HepG2 (cell line): ENCODE data around the gene REEP2. TPM values are rescaled to one million over a fixed set of nuclear protein-coding genes. Genes with fewer than 3 reads are reported as not detected.

Experiments
- ATAC-seq: fragments of 200-7000 bp; cut with Tn5 transposase; 3 replicates; pipeline ENCODE4 v1.9.1; 2020; ENCODE audit warnings: mild to moderate bottlenecking, moderate library complexity
- BruUV-seq: library from RNA; stranded (reverse); fragments of 400-500 nt; replicated peaks from 2 replicates; lab custom pipeline; 2021; lab: Mats Ljungman, UMichigan
- CTCF ChIA-PET: fragments of 300-600 bp; formaldehyde crosslinking; extraction: SDS; loops from one replicate; lab custom pipeline; 2021; ENCODE audit warnings: low total read pairs, inconsistent platforms, low intra/inter-chr PET ratio; lab: Yijun Ruan, JAX
- POLR2A ChIA-PET: fragments of 350-600 bp; sonication (Branson Sonifier 250); formaldehyde crosslinking; loops from one replicate; lab custom pipeline; 2020; ENCODE audit warnings: antibody characterized with exemption, inconsistent platforms; lab: Yijun Ruan, JAX
- DNase-seq: peaks from one replicate; pipeline ENCODE4 v3.0.0-alpha.2; 2015; ENCODE audit warnings: low spot score
- FAIRE-seq: peaks from 3 replicates; lab custom pipeline; 2011; peaks lifted over from hg19 to GRCh38; lab: Jason Lieb, UNC
- H2AFZ ChIP-seq: one replicate; pipeline ENCODE4 v1.6.1; 2011; ENCODE audit warnings: low read length, inconsistent platforms
- H3K27ac ChIP-seq: fragments of 300-600 bp; 3 replicates; pipeline ENCODE4 v1.8.0; 2011; ENCODE audit warnings: mixed run types, mild to moderate bottlenecking, mixed read lengths, low read length, inconsistent platforms; ENCODE audit not compliant: insufficient read depth; ENCODE audit errors: extremely low read length
- H3K27me3 ChIP-seq, 2 experiments: fragments of 200-600 bp in 1 of 2; 2 replicates in 1 of 2; 3 replicates in 1 of 2; pipeline versions ENCODE4 v1.6.0 to v1.8.0; 2011; ENCODE audit warnings: low read length in 2 of 2, mild to moderate bottlenecking in 2 of 2, moderate library complexity in 2 of 2, inconsistent platforms in 1 of 2; ENCODE audit not compliant: insufficient read depth in 2 of 2, control insufficient read depth in 1 of 2
- H3K36me3 ChIP-seq, 2 experiments: fragments of 200-600 bp in 1 of 2; replicated peaks in 1 of 2; 2 replicates in 1 of 2; 3 replicates in 1 of 2; pipeline versions ENCODE4 v1.5.1 to v1.8.0; 2011; ENCODE audit warnings: low read length in 2 of 2, inconsistent platforms in 1 of 2; ENCODE audit not compliant: insufficient read depth in 2 of 2, control insufficient read depth in 1 of 2
- H3K4me1 ChIP-seq: 2 replicates; pipeline ENCODE4 v1.5.1; 2012; ENCODE audit warnings: low read length, inconsistent platforms; ENCODE audit not compliant: insufficient read depth
- H3K4me2 ChIP-seq: 2 replicates; pipeline ENCODE4 v1.6.0; 2011; ENCODE audit warnings: low read depth, low read length, inconsistent platforms
- H3K4me3 ChIP-seq, 3 experiments: fragments of 200-600 bp in 1 of 3; sonication (generic), shearing (Covaris generic) in 1 of 3; replicated peaks in 1 of 3; 2 replicates each; pipeline ENCODE4 v1.5.1; 2011 to 2016; ENCODE audit warnings: low read length in 3 of 3, inconsistent platforms in 2 of 3, low read depth in 2 of 3, mild to moderate bottlenecking in 2 of 3, control low read depth in 1 of 3, mixed read lengths in 1 of 3; ENCODE audit not compliant: insufficient read depth in 1 of 3
- H3K79me2 ChIP-seq: one replicate; pipeline ENCODE4 v1.6.1; 2011; ENCODE audit warnings: low read length, inconsistent platforms; ENCODE audit not compliant: insufficient read depth
- H3K9ac ChIP-seq: 2 replicates; pipeline ENCODE4 v1.6.0; 2011; ENCODE audit warnings: mild to moderate bottlenecking, low read depth, low read length, inconsistent platforms; ENCODE audit not compliant: insufficient read depth
- H3K9me3 ChIP-seq: 2 replicates; pipeline ENCODE4 v1.5.1; 2012; ENCODE audit warnings: mild to moderate bottlenecking, low read length
- H4K20me1 ChIP-seq: 2 replicates; pipeline ENCODE4 v1.6.0; 2011; ENCODE audit warnings: inconsistent platforms, mild to moderate bottlenecking, low read length, moderate library complexity; ENCODE audit not compliant: insufficient read depth
- AHR ChIP-seq: IDR thresholded peaks from 2 replicates; pipeline ENCODE4 v1.6.1; 2018; ENCODE audit warnings: missing genetic modification reagents, missing compliant biosample characterization
- ETV5 ChIP-seq: IDR thresholded peaks from 2 replicates; pipeline ENCODE4 v1.6.1; 2018; ENCODE audit warnings: missing biosample characterization, missing genetic modification reagents, inconsistent platforms, borderline replicate concordance
- GATA4 ChIP-seq: sonication (generic); IDR thresholded peaks from 2 replicates; pipeline ENCODE4 v1.6.1; 2016; ENCODE audit warnings: antibody characterized with exemption, low read depth, borderline replicate concordance
- HOXA9 ChIP-seq: sonication (generic); formaldehyde crosslinking; IDR thresholded peaks from 2 replicates; pipeline ENCODE4 v1.8.1; 2022; ENCODE audit warnings: missing genetic modification reagents, mild to moderate bottlenecking, moderate library complexity, borderline replicate concordance
- MAFF ChIP-seq: IDR thresholded peaks from 2 replicates; pipeline ENCODE4 v1.6.1; 2011; ENCODE audit warnings: low read depth, low read length, improper control_type of control experiment
- MAZ ChIP-seq, 2 experiments: sonication (generic) in 1 of 2; formaldehyde crosslinking in 1 of 2; IDR thresholded peaks; 2 replicates each; pipeline versions ENCODE4 v1.5.0 to v1.6.1; 2012 to 2020; ENCODE audit warnings: low read depth in 2 of 2, mild to moderate bottlenecking in 2 of 2, borderline replicate concordance in 1 of 2, improper control_type of control experiment in 1 of 2, low read length in 1 of 2, missing genetic modification reagents in 1 of 2, moderate library complexity in 1 of 2
- MTA3 ChIP-seq: sonication (generic); formaldehyde crosslinking; IDR thresholded peaks from 2 replicates; pipeline ENCODE4 v1.4.0; 2020; ENCODE audit warnings: missing genetic modification reagents
- NFIC ChIP-seq: IDR thresholded peaks from 2 replicates; pipeline ENCODE4 v1.6.1; 2012; ENCODE audit warnings: mild to moderate bottlenecking, low read length, inconsistent platforms
- RFX1 ChIP-seq: fragments of 450-650 bp; IDR thresholded peaks from 2 replicates; pipeline ENCODE4 v1.6.1; 2017
- U2AF1 ChIP-seq: fragments of 200-400 bp; formaldehyde crosslinking; optimal IDR thresholded peaks from 2 replicates; pipeline ENCODE3; 2017; ENCODE audit warnings: mild to moderate bottlenecking, low read depth, low read length
- ZNF17 ChIP-seq: sonication (generic); formaldehyde crosslinking; IDR thresholded peaks from 2 replicates; pipeline ENCODE4 v1.5.0; 2020; ENCODE audit warnings: mild to moderate bottlenecking, missing genetic modification reagents
- ZNF619 ChIP-seq: sonication (generic); formaldehyde crosslinking; IDR thresholded peaks from 2 replicates; pipeline ENCODE4 v1.4.0; 2020; ENCODE audit warnings: mild to moderate bottlenecking, missing genetic modification reagents
- WGBS: methylation state at CpG from one replicate; pipeline ENCODE4 v1.1.6; 2017; ENCODE audit warnings: low lambda C conversion rate; 5-methylcytosine and 5-hydroxymethylcytosine counted together
- in situ Hi-C: cut with HindIII; loops from 2 replicates; pipeline ENCODE4 v1.10.0; 2017; ENCODE audit warnings: low pct_unique_long_range_greater_than_20kb; ENCODE audit not compliant: extremely low pct_ligation_motif_present
- intact Hi-C: fragments of 100-400 bp; cut with micrococcal nuclease; formaldehyde crosslinking; loops from one replicate; pipeline ENCODE4 v1.10.0; 2022; ENCODE audit not compliant: unreplicated experiment
- polyA plus RNA-seq, 8 experiments: library from polyadenylated mRNA; depleted of rRNA in 3 of 8; stranded (reverse) in 7 of 8; unstranded in 1 of 8; fragments of >200 nt; fragmentation: Illumina TruSeq in 4 of 8; extraction: Trizol in 4 of 8; gene quantifications; 2 replicates each; pipeline versions ENCODE4 v1.2.1 to v1.2.3, GENCODE V29; 2011 to 2016; ENCODE audit warnings: low read depth in 4 of 8, missing spikeins in 1 of 8, mixed read lengths in 1 of 8; ENCODE audit not compliant: insufficient read depth in 1 of 8
- total RNA-seq, 5 experiments: library from RNA; depleted of rRNA; stranded (reverse); fragments of >200 nt; fragmentation: Illumina TruSeq; extraction: Trizol; gene quantifications; 2 replicates each; pipeline ENCODE4 v1.2.3, GENCODE V29; 2016; ENCODE audit warnings: low read depth in 1 of 5
- TF ChIP-seq, protein P1 (sequence below): sonication (generic); formaldehyde crosslinking; IDR thresholded peaks from 2 replicates; pipeline ENCODE4 v1.5.0; 2020; ENCODE audit warnings: missing genetic modification reagents
- TF ChIP-seq, protein P2 (sequence below): sonication (generic); formaldehyde crosslinking; IDR thresholded peaks from 2 replicates; pipeline ENCODE4 v1.5.0; 2020; ENCODE audit warnings: mild to moderate bottlenecking, missing genetic modification reagents, borderline replicate concordance
- TF ChIP-seq, protein P3 (sequence below): IDR thresholded peaks from 2 replicates; pipeline ENCODE4 v1.6.1; 2016; ENCODE audit warnings: mild to moderate bottlenecking, missing biosample characterization, missing genetic modification reagents

Gene REEP2
- total and polyA plus RNA-seq, 2 of the 13 experiments (the other 11 are each of a cell fraction or from before 2014, with no cell fraction given) = 5.3 to 7.8 TPM

DNA sequence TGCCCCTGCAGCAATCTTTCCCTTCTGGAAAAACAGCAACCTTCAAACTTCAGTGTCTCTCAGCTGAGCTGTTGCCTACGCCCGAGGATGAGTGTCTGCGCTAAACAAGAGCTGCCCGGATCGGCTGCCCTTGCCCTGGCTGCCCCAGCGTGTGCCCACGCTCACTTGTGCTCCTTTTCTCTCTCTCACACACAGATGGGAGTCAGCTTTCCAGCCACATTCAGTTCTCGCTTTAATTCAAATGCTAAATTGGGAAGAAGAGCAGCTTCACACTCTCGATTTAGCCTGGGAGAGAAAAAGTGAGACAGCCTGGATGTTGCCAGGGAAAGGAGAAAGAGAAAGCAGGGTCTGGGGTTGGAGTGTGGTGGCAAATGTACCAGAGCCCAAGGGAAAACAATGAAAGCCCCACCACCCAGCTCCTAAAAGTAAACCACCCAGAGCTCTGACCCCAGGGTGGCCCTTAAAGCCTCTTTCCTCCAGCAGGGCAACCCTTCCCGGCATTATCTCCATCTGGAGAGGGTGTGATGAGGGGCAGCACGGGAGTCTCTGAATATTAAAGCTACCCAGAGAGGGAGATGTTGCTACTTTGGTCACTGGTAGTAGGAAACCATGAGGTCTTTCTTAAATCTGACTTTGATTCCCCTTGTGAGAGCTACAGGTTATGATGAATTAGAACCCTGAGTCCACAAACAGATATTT is 16.5 kb downstream of the REEP2 start:
- H3K36me3 ChIP-seq = no peaks in the 10 kb centered on the region
- peaks cover 9 to 53% of the 10 kb centered on the region in 2 experiments; a peak in 3 of 5 replicates for H3K27me3 ChIP-seq
- no peaks in the 10 kb centered on the region for H3K79me2 ChIP-seq
- POLR2A ChIA-PET = interaction anchor here (1.5 kb wide), 1 partner anchor 100 kb away, joined by 3 read pairs; no protein-coding TSS in a partner anchor
- BruUV-seq = no TSS peak
- H3K9me3 ChIP-seq = no peaks in the 10 kb centered on the region
- H2AFZ ChIP-seq = no peak overlapping the region
- no peak for FAIRE-seq
- WGBS = 47% methylated on average over 11 of the region's 11 CpGs
- no peaks in the 10 kb centered on the region for H4K20me1 ChIP-seq
- no peak overlapping the region for H3K4me3 ChIP-seq
- DNase-seq = no peak
- ATAC-seq = no peak
- H3K27ac ChIP-seq = no peak overlapping the region
- intact Hi-C loops = no loop called here
- CTCF ChIA-PET = no interaction called here
- no peak overlapping the region; the same call in 1 of the 2 replicates for H3K4me2 ChIP-seq
- H3K4me1 ChIP-seq = peaks cover 38% of the 10 kb centered on the region
- H3K9ac ChIP-seq = no peak overlapping the region
- in situ Hi-C loops = no loop called here
- no peak for TF ChIP-seq HOXA9
- TF ChIP-seq, protein P1, sequence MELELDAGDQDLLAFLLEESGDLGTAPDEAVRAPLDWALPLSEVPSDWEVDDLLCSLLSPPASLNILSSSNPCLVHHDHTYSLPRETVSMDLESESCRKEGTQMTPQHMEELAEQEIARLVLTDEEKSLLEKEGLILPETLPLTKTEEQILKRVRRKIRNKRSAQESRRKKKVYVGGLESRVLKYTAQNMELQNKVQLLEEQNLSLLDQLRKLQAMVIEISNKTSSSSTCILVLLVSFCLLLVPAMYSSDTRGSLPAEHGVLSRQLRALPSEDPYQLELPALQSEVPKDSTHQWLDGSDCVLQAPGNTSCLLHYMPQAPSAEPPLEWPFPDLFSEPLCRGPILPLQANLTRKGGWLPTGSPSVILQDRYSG (CRISPR knock-in tag) = no peak
- TF ChIP-seq, protein P2, sequence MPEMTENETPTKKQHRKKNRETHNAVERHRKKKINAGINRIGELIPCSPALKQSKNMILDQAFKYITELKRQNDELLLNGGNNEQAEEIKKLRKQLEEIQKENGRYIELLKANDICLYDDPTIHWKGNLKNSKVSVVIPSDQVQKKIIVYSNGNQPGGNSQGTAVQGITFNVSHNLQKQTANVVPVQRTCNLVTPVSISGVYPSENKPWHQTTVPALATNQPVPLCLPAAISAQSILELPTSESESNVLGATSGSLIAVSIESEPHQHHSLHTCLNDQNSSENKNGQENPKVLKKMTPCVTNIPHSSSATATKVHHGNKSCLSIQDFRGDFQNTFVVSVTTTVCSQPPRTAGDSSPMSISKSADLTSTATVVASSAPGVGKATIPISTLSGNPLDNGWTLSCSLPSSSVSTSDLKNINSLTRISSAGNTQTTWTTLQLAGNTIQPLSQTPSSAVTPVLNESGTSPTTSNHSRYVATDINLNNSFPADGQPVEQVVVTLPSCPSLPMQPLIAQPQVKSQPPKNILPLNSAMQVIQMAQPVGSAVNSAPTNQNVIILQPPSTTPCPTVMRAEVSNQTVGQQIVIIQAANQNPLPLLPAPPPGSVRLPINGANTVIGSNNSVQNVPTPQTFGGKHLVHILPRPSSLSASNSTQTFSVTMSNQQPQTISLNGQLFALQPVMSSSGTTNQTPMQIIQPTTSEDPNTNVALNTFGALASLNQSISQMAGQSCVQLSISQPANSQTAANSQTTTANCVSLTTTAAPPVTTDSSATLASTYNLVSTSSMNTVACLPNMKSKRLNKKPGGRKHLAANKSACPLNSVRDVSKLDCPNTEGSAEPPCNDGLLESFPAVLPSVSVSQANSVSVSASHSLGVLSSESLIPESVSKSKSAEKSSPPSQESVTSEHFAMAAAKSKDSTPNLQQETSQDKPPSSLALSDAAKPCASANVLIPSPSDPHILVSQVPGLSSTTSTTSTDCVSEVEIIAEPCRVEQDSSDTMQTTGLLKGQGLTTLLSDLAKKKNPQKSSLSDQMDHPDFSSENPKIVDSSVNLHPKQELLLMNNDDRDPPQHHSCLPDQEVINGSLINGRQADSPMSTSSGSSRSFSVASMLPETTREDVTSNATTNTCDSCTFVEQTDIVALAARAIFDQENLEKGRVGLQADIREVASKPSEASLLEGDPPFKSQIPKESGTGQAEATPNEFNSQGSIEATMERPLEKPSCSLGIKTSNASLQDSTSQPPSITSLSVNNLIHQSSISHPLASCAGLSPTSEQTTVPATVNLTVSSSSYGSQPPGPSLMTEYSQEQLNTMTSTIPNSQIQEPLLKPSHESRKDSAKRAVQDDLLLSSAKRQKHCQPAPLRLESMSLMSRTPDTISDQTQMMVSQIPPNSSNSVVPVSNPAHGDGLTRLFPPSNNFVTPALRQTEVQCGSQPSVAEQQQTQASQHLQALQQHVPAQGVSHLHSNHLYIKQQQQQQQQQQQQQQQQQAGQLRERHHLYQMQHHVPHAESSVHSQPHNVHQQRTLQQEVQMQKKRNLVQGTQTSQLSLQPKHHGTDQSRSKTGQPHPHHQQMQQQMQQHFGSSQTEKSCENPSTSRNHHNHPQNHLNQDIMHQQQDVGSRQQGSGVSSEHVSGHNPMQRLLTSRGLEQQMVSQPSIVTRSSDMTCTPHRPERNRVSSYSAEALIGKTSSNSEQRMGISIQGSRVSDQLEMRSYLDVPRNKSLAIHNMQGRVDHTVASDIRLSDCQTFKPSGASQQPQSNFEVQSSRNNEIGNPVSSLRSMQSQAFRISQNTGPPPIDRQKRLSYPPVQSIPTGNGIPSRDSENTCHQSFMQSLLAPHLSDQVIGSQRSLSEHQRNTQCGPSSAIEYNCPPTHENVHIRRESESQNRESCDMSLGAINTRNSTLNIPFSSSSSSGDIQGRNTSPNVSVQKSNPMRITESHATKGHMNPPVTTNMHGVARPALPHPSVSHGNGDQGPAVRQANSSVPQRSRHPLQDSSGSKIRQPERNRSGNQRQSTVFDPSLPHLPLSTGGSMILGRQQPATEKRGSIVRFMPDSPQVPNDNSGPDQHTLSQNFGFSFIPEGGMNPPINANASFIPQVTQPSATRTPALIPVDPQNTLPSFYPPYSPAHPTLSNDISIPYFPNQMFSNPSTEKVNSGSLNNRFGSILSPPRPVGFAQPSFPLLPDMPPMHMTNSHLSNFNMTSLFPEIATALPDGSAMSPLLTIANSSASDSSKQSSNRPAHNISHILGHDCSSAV = no peak
- no peak for TF ChIP-seq ETV5 (CRISPR knock-in tag)
- no peak for TF ChIP-seq U2AF1
- no peak for TF ChIP-seq MAFF
- no peak for TF ChIP-seq RFX1
- TF ChIP-seq MTA3 (CRISPR knock-in tag) = no peak
- TF ChIP-seq NFIC = no peak
- no peak for TF ChIP-seq MAZ (IDR thresholded peaks at IDR 0.05; ENCODE audit: borderline replicate concordance, low read depth, low read length)
- no peak for TF ChIP-seq MAZ (CRISPR knock-in tag; IDR thresholded peaks at IDR 0.05; ENCODE audit: low read depth)
- no peak for TF ChIP-seq GATA4
- TF ChIP-seq ZNF619 = no peak
- TF ChIP-seq, protein P3, sequence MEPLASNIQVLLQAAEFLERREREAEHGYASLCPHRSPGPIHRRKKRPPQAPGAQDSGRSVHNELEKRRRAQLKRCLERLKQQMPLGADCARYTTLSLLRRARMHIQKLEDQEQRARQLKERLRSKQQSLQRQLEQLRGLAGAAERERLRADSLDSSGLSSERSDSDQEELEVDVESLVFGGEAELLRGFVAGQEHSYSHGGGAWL (CRISPR knock-in tag) = no peak
- TF ChIP-seq AHR (CRISPR knock-in tag) = no peak
- no peak for TF ChIP-seq ZNF17 (CRISPR knock-in tag)
